Measurements from ENCODE around the gene PCNX2.

PCNX2 gene

DNA sequence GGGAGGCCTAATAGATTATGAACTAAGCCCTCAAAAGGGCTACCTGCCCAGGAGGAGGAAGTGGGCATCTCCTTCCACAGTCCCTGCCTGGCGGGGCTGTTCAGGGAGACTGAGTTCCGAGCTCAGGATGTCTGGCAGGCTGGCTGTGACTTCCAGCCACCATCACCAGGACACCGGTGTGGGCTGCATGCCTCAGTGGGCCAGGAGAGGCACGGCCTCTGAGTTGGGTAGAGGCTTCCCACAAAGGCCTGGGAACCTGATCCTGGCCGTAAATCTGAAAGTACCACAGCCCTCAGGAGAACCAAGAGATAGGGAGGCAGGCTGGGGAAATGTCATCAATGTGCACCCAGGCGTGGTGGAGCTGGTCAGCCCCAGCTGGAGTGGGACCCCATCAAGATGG lies 316.0 kb downstream of the PCNX2 start:
- no peak for DNase-seq

- no peak for DNase-seq
These were observed 316.7 kb downstream of the PCNX2 start for GRCh38 chr1:232978815-232979214.

GRCh38 chr1:232978091-232978634 lies 317.4 kb downstream of the PCNX2 start:
- DNase-seq, result peak; percentile 8

DNA sequence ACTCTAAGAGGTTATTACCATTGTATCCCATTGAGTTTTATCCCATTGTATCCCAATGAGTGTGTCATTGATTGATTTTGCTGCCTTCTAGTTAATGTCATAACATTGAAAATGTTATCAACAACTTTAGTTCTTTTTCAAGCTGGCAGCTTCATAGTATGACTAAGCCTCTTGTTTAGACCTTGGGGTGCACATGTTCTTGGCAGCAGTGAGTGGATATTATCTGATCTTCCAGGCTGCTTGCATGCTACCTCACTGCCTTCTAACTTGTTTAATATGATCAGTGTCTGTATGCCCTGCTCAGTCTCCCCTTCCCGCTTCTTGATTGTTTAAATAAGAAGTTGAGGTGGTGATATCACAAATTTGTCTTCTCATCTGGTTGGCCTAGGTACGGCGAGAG lies 320.6 kb downstream of the PCNX2 start:
- DNase-seq, result no peak

GRCh38 chr1:232973652-232974611 lies 321.6 kb downstream of the PCNX2 start:
- no peak for DNase-seq

DNA sequence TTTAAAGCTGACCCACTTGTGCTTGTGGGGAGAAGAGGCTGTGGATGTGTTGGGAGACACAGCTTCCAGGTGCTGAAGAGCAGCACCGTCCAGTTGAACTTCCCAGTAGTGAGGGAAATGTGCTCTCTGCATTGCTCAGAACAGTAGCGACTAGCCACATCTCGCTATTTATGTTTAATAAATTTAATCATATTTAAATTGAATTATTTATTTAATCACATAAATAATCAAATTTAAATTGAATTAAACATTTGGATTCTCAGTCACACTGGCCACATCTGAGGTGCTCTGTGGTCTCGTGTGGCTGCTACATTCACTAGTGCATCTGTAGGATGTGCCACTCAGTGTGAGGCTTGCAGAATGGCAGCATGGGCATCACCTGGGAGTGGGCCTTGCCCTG lies 325.0 kb downstream of the PCNX2 start:
- no peak for DNase-seq

- DNase-seq, result no peak
These were observed 325.7 kb downstream of the PCNX2 start for GRCh38 chr1:232969799-232970198.

DNA sequence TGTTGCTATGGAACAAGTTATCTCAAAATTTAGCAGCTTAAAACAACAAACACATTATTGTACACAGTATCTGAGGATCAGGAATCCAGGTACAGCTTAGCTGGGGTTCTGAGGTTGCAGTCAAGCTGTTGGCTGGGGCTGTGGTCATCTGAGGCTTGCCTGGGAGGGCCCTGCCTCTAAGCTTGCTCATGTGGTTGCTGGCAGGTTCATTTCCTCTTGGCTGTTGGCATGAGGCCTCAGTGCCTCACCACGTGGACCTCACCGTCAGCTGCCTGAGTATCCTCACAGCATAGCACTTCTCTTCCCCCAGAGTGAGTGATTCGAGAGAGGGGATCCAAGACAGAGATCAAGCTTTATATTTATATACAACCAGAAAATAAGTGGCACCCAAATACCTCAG lies 326.6 kb downstream of the PCNX2 start:
- peak; percentile 30 for DNase-seq

DNA sequence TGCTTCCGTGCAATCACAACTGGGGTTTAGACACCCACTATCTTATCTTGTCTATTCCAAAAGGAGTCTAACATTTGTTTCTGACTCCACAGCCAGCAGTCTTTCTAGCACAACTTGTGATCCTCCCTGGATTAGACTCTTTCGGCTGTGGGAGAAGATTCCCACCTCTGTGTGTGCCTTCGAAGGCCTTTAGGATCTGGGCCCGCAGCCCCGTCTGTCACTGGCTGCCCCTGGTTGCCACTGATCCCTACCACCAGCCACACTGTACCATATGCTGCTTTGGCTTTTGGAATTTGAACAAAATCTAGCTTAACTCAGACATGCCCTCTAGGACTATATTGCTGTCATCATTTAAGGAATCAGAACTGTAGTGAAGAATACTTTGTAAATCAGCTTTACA lies 327.1 kb downstream of the PCNX2 start:
- no peak for DNase-seq

GRCh38 chr1:232966663-232967062 lies 328.9 kb downstream of the PCNX2 start:
- DNase-seq, result no peak

GRCh38 chr1:232965912-232966217 lies 329.7 kb downstream of the PCNX2 start:
- no peak for DNase-seq

GRCh38 chr1:232965124-232965911 lies 330.2 kb downstream of the PCNX2 start:
- no peak for DNase-seq

DNA sequence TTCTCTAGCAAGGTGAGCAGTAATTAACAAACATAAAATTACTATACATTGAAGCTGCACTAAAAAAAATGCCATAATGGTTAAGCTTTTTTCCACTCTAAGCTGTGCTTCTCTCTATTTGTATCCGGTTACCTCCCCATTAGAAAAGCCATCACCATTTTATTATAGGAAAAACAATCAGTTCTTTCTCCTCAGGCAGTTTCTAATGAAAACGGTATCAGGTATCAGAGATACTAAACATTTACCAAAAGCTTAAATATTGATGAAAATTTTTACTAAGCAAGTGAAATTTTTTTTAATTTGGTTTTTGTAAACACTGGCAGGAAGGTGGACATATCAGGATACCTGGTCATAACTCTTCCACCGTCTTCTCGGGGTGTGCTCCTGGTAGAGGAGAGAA lies 330.9 kb downstream of the PCNX2 start:
- DNase-seq, result no peak

- peak; percentile 47 for DNase-seq
These were observed 332.5 kb downstream of the PCNX2 start for GRCh38 chr1:232962761-232963745.

DNA sequence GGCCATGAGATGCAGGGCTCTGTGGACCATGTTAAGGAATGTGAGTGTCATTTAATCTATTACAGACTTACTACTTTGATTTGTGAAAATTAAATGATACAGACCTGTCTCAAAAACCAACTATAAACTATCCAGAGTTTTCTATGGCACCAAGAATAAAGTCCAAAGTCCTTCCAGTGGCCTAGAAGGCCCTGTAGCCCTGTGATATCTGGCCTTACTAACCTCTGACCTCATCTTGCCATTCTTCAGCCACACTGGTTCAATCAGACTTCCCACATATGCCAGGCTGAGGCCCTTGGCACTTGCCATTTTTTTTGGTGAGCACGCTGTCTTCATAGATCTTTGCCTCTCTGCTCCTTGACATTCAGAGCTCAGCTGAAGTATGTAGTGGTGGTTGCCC lies 337.5 kb downstream of the PCNX2 start:
- no peak for DNase-seq

DNA sequence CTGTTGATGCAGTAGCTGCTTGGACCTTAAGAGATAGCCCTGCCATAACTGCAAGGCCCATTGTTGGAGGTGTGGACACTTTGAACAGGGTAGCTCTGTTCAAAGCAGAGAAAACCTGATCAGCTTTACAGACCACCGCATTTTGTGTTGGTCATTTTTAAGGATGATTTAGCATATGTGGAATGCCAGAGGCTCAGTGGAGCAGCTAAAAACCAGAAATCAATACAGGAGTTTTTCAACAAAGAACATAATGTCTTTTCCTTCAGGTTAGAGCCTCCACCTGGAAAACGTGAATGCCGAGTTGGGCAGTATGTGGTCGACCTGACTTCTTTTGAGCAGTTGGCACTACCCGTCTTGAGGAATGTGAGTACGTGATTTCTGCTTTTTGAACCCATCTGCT lies 339.4 kb downstream of the PCNX2 start:
- no peak for DNase-seq

DNA sequence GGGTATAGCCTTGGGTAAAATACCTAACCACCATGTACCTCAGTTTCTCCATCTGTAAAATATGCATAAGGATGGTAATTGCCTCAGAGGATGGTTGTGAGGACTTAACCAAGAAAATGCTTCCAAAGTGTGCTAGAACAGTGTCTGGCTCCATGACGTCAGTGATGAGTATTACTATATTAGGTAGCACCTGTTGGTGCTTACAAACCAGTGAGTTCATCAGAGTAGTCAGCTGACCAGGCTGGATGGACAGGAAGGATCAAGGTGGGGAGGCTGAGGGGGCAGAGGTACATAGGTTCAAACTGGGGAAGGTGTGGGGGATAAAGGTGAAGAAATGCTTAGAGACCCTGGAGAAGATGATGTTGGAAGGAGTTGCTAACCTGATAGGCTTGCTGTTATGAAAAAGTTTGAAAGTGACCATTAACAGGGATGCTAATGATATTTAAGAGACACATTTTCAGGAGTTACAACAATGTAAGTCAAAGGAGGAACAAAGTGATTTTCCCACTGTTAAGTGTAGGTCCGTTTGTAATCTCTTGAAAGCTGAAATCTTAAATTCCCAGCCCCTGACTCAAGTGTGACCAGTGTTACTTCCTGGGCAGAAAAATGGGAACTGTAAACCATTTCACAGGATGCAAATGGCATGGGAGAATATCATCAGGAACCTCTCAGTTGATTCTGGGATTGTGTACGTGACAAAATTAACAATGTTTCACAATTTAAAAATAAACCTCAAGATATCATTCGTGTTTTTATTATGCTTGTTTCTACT lies 340.7 kb downstream of the PCNX2 start:
- no peak for DNase-seq

- DNase-seq, result peak; percentile 22
These were observed 342.7 kb downstream of the PCNX2 start for GRCh38 chr1:232952514-232953499.

DNA sequence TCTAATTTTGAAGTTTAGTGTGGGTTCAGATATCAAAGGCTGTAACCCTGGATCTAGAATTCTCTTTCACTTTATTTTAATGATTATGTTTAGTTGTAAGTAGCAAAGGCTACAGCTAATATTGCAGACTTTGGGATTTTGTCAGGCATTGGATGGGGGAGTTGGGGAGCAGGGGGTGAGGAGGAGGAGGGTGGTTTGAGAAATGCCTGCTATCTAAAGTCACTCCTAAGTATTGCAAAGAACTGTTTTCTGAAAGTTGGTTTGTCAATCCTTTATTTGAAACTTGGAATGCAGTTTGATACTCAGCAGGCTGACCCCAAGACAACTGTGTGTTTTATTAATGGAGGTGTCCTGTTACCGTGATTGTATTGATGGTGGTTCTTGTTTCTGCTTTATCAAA lies 343.9 kb downstream of the PCNX2 start:
- DNase-seq, result no peak

DNA sequence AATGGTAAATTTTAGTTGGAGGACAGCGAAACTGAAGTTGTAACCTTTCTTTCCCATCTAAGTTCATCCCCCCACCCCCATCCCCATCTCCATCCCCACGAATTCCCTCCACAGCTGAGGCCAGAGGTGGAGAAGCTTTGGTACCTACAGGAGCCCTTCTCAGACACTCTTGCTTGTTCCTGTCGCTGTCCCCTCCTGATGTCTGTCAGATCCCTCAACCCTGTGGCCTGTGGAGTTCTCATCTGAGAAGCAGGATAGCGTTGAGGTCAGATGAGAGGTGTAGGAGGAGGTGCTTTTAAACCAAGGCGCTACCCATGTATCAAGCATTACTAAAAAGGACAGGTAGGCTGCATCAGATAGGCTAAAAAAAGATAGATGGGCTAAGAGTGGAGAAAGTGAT lies 344.3 kb downstream of the PCNX2 start:
- DNase-seq, result no peak
